Activated CD8-positive, alpha-beta memory T cell treated with anti-CD3 and anti-CD28 coated beads, Interleukin-2, amount 50 U/mL, for 1 hour (primary cell): ENCODE data around the gene TPD52L1.

Source experiments
- DNase-seq: peaks from one replicate; pipeline ENCODE4 v3.0.0-alpha.2; 2020; ENCODE audit errors: extremely low read depth

TPD52L1 gene

GRCh38 chr6:125175466-125176048, 22.0 kb downstream of the TPD52L1 start:
- no peak for DNase-seq

GRCh38 chr6:125182237-125183008, 28.9 kb downstream of the TPD52L1 start:
- DNase-seq, result no peak

- DNase-seq, result no peak
Measured at GRCh38 chr6:125183391-125183790, 29.8 kb downstream of the TPD52L1 start.

GRCh38 chr6:125188037-125188436, 34.5 kb downstream of the TPD52L1 start:
- DNase-seq, result no peak

- no peak for DNase-seq
Measured at GRCh38 chr6:125188594-125189203, 35.1 kb downstream of the TPD52L1 start.

- no peak for DNase-seq
Measured at GRCh38 chr6:125189494-125189893, 35.9 kb downstream of the TPD52L1 start.

GRCh38 chr6:125190667-125191066, 37.1 kb downstream of the TPD52L1 start:
- no peak for DNase-seq

GRCh38 chr6:125191916-125192609, 38.5 kb downstream of the TPD52L1 start:
- peak; percentile 4 for DNase-seq

GRCh38 chr6:125192610-125192930, 39.0 kb downstream of the TPD52L1 start:
- no peak for DNase-seq

- DNase-seq, result no peak
Measured at GRCh38 chr6:125193208-125193607, 39.6 kb downstream of the TPD52L1 start.

GRCh38 chr6:125194941-125195340, 41.4 kb downstream of the TPD52L1 start:
- no peak for DNase-seq

GRCh38 chr6:125195526-125195925, 42.0 kb downstream of the TPD52L1 start:
- no peak for DNase-seq

- DNase-seq, result no peak
Measured at GRCh38 chr6:125196613-125197012, 43.0 kb downstream of the TPD52L1 start.

- no peak for DNase-seq
Measured at GRCh38 chr6:125197795-125198269, 44.3 kb downstream of the TPD52L1 start.

GRCh38 chr6:125198398-125198937, 44.9 kb downstream of the TPD52L1 start:
- DNase-seq, result no peak

GRCh38 chr6:125200941-125201340, 47.4 kb downstream of the TPD52L1 start:
- DNase-seq, result no peak

- DNase-seq, result no peak
Measured at GRCh38 chr6:125201961-125202729, 48.6 kb downstream of the TPD52L1 start.

GRCh38 chr6:125203395-125203794, 49.8 kb downstream of the TPD52L1 start:
- no peak for DNase-seq

GRCh38 chr6:125205931-125206330, 52.4 kb downstream of the TPD52L1 start:
- DNase-seq, result no peak

GRCh38 chr6:125206389-125206788, 52.8 kb downstream of the TPD52L1 start:
- DNase-seq, result no peak

- DNase-seq, result no peak
Measured at GRCh38 chr6:125207956-125208355, 54.4 kb downstream of the TPD52L1 start.
